Pancreas (tissue), 10 donors: ENCODE measurements around the gene SMAP1. TPM values are rescaled to one million over a fixed set of nuclear protein-coding genes. Genes with fewer than 3 reads are reported as not detected.

Experiments used
- ATAC-seq, 4 donors: fragments of 200-7000 bp; cut with Tn5 transposase; one replicate each; pipeline versions ENCODE4 v1.8.0 to v1.9.1; 2020; ENCODE audit warnings: mild to moderate bottlenecking in 4 of 4, moderate library complexity in 4 of 4
- DNase-seq, 6 donors: peaks; one replicate each; pipeline ENCODE4 v3.0.0-alpha.2; 2020
- FAIRE-seq: peaks from 2 replicates; lab custom pipeline; 2012; peaks lifted over from hg19 to GRCh38; lab: Jason Lieb, UNC
- H3K27ac ChIP-seq, 4 donors: fragments of 200-600 bp; sonication (generic); 1 replicate in 3 of 4; 2 replicates in 1 of 4; pipeline versions ENCODE4 v1.5.0 to v1.8.0; 2020
- H3K27me3 ChIP-seq, 4 donors: fragments of 200-600 bp; one replicate each; pipeline ENCODE4 v1.8.0; 2021
- H3K36me3 ChIP-seq, 3 donors: fragments of 200-600 bp; sonication (generic) in 1 of 3; one replicate each; pipeline versions ENCODE4 v1.5.0 to v1.8.0; 2020 to 2021
- H3K4me1 ChIP-seq, 3 donors: fragments of 200-600 bp; one replicate each; pipeline ENCODE4 v1.8.0; 2021
- H3K4me3 ChIP-seq, 4 donors: fragments of 200-600 bp; sonication (generic) in 2 of 4; one replicate each; pipeline versions ENCODE4 v1.5.0 to v1.8.0; 2020 to 2021
- H3K9me3 ChIP-seq, 4 donors: fragments of 200-600 bp; one replicate each; pipeline ENCODE4 v1.8.0; 2021
- CTCF ChIP-seq, 4 donors: fragments of 200-600 bp; sonication (generic) in 3 of 4; IDR thresholded peaks; one replicate each; pipeline versions ENCODE4 v1.5.0 to v1.8.0; 2021; ENCODE audit warnings: antibody characterized with exemption in 4 of 4
- WGBS, 2 donors: extraction: QIAGEN DNeasy Blood & Tissue Kit; methylation state at CpG; one replicate each; pipeline ENCODE4 v1.1.7; 2013; 5-methylcytosine and 5-hydroxymethylcytosine counted together
- intact Hi-C, 3 donors: fragments of 100-400 bp; cut with DNase I; formaldehyde crosslinking; loops; one replicate each; pipeline versions ENCODE4 v1.11.1 to v1.14.2; 2022
- polyA plus RNA-seq, 2 donors: library from polyadenylated mRNA; stranded (reverse); fragments of 200-250 nt; gene quantifications; one replicate each; pipeline ENCODE4 v1.2.3, GENCODE V29; 2013
- total RNA-seq, 6 donors: library from RNA; stranded (reverse); fragmentation: NEBNext Ultra II Directional in 4 of 6; extraction: Animal tissue kit (Norgen Biotek cat#: 25700) in 4 of 6; gene quantifications; one replicate each; pipeline versions ENCODE4 v1.2.1 to v1.2.4, GENCODE V29; 2021 to 2023
- donor health status: healthy with polysubstance abuse.
- donor health status: DM: no; HTN: no; CAD: no; lungs with moderate emphysema.
- donor health status: DM: no; HTN: no; CAD: no.
- donor health status: control.
- donor health status: control.
- donor health status: Bipolar disorder and iron deficiency.
- donor health status: DM: yes; HTN: yes; CAD: no.
- donor health status: DM: no; HTN: no; CAD: no.
- donor health status: DM: no; HTN: no; CAD: no.
- donor health status: DM: yes; HTN: yes; CAD: no.

Gene SMAP1
- total and polyA plus RNA-seq, 8 donors, result 11.4 to 21.2 (median 17.3) TPM

- 7 to 9% methylated on average over 15 of the region's 15 CpGs for WGBS, 2 donors
- Histone ChIP-seq H3K27ac (peak overlapping the region; percentile 88 to 97 (median 96)), H3K36me3 (no peaks in the 10 kb centered on the region), H3K9me3 (no peaks in the 10 kb centered on the region), H3K27me3 (no peaks in the 10 kb centered on the region), H3K4me1 (peaks cover under 1 to 32% (median 9%) of the 10 kb centered on the region in 3 donors), H3K4me3 (peak overlapping the region in 3 of 4 donors; percentile 81 to 95 (median 91))
- TF ChIP-seq CTCF (IDR thresholded peaks at IDR 0.05), result no peak
- DNase-seq (no peak), FAIRE-seq (no peak), ATAC-seq (no peak)
- intact Hi-C loops, result no loop called here
Measured at GRCh38 chr6:70667256-70667710, 400 bp upstream of the SMAP1 start.

GRCh38 chr6:70668499-70668812, 773 bp downstream of the SMAP1 start:
- H3K4me3 ChIP-seq, result peak overlapping the region; percentile 66 to 95 (median 86)
- intact Hi-C loops, result no loop called here
- H3K36me3 ChIP-seq, result no peaks in the 10 kb centered on the region
- H3K27ac ChIP-seq, result peak overlapping the region; percentile 88 to 97 (median 96)
- no peak for FAIRE-seq
- no peak for TF ChIP-seq CTCF (IDR thresholded peaks at IDR 0.05)
- WGBS, 2 donors, result 0% methylated on average over 8 of the region's 8 CpGs
- peak in 1 of 4 donors; percentile 74 for ATAC-seq
- H3K9me3 ChIP-seq, result no peaks in the 10 kb centered on the region
- peak in 1 of 6 donors; percentile 74 for DNase-seq
- H3K4me1 ChIP-seq, result peaks cover 4 to 39% (median 14%) of the 10 kb centered on the region in 3 donors
- no peaks in the 10 kb centered on the region for H3K27me3 ChIP-seq

DNA sequence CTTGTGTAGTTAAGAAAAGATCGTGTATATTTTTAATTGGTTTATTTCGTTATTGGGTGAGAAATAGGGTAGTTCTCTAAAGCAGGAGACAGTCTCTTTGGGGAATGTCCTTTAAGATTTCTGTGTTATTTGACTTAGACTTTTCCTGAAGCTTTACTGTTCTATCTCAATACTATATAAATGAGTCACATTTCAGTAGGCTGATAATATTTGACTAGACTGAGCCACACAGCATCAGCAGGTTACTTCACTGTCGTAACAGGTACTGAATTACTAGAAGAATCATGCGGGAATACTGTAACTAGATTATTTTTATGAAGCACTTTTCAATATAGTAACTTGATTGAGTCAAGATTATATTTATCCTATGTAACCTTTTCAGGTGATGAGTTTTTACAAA, 1.4 kb downstream of the SMAP1 start:
- WGBS, 2 donors, result 10 to 14% methylated on average over 4 of the region's 4 CpGs
- no peak for TF ChIP-seq CTCF (IDR thresholded peaks at IDR 0.05)
- no peaks in the 10 kb centered on the region for H3K36me3 ChIP-seq
- peak overlapping the region in 2 of 4 donors; percentile 91 to 95 for H3K4me3 ChIP-seq
- FAIRE-seq (peak; percentile 13), DNase-seq (no peak), ATAC-seq (peak in 2 of 4 donors; percentile 16 to 50)
- peaks cover 4 to 42% (median 14%) of the 10 kb centered on the region in 3 donors for H3K4me1 ChIP-seq
- no peaks in the 10 kb centered on the region for H3K9me3 ChIP-seq
- H3K27ac ChIP-seq, result no peak overlapping the region
- intact Hi-C loops, result no loop called here
- H3K27me3 ChIP-seq, result no peaks in the 10 kb centered on the region

GRCh38 chr6:70672549-70672948, 4.9 kb downstream of the SMAP1 start:
- no peak for DNase-seq
- no peak overlapping the region for H3K4me3 ChIP-seq
- 41 to 42% methylated on average over 1 of the region's 1 CpG for WGBS, 2 donors
- intact Hi-C loops, result no loop called here
- H3K27ac ChIP-seq, result no peak overlapping the region
- ATAC-seq, result no peak
- no peak for TF ChIP-seq CTCF (IDR thresholded peaks at IDR 0.05)
- peaks cover 4 to 29% (median 14%) of the 10 kb centered on the region in 3 donors for H3K4me1 ChIP-seq
- no peaks in the 10 kb centered on the region for H3K36me3 ChIP-seq
- no peak for FAIRE-seq
- H3K9me3 ChIP-seq, result no peaks in the 10 kb centered on the region
- H3K27me3 ChIP-seq, result no peaks in the 10 kb centered on the region

GRCh38 chr6:70673054-70673453, 5.4 kb downstream of the SMAP1 start:
- FAIRE-seq, result no peak
- H3K27me3 ChIP-seq, result no peaks in the 10 kb centered on the region
- 27 to 29% methylated on average over 2 of the region's 2 CpGs for WGBS, 2 donors
- no peak overlapping the region for H3K4me3 ChIP-seq
- H3K9me3 ChIP-seq, result no peaks in the 10 kb centered on the region
- no peak for DNase-seq
- TF ChIP-seq CTCF (IDR thresholded peaks at IDR 0.05), result no peak
- peak in 1 of 4 donors; percentile 22 for ATAC-seq
- intact Hi-C loops, result no loop called here
- H3K4me1 ChIP-seq, result peaks cover 4 to 29% (median 14%) of the 10 kb centered on the region in 3 donors
- no peak overlapping the region for H3K27ac ChIP-seq
- no peaks in the 10 kb centered on the region for H3K36me3 ChIP-seq
